GM21526 (cell line): ENCODE data around the gene ZNF460.

ENCODE experiments used
- ATAC-seq: cut with Tn5 transposase; IDR thresholded peaks from one replicate; pipeline ENCODE4 v1.9.1; 2021; ENCODE audit warnings: moderate library complexity; ENCODE audit not compliant: unreplicated experiment, low FRiP score

ZNF460 gene

GRCh38 chr19:57338877-57339276 is 58.6 kb downstream of the ZNF460 start:
- no peak for ATAC-seq

- no peak for ATAC-seq
Observed at GRCh38 chr19:57342582-57342981, 62.3 kb downstream of the ZNF460 start.
